SK-N-SH (cell line): Measurements from ENCODE around the gene REV1.

Experiments used
- EZH2phosphoT487 ChIP-seq: fragments of 200-600 bp; sonication (generic); IDR thresholded peaks from 2 replicates; pipeline ENCODE4 v1.6.1; 2017; ENCODE audit warnings: low read depth, mixed run types, mild to moderate bottlenecking, antibody characterized with exemption, moderate library complexity, borderline replicate concordance
- FOXJ3 ChIP-seq: sonication (generic); formaldehyde crosslinking; IDR thresholded peaks from 2 replicates; pipeline ENCODE4 v1.5.1; 2020; ENCODE audit warnings: mild to moderate bottlenecking, missing genetic modification reagents
- GABPA ChIP-seq: IDR thresholded peaks from 2 replicates; pipeline ENCODE4 v1.4.0; 2012; ENCODE audit warnings: low read depth, mild to moderate bottlenecking
- NFIC ChIP-seq: IDR thresholded peaks from 2 replicates; pipeline ENCODE4 v1.4.0; 2012; ENCODE audit warnings: borderline replicate concordance
- POLR2AphosphoS5 ChIP-seq: IDR thresholded peaks from 2 replicates; pipeline ENCODE4 v1.6.1; 2012; ENCODE audit warnings: low read depth, low read length
- RAD21 ChIP-seq: IDR thresholded peaks from 2 replicates; pipeline ENCODE4 v1.6.1; 2012; ENCODE audit warnings: mild to moderate bottlenecking, low read length
- TF ChIP-seq, protein P1 (sequence below): fragments of 200-600 bp; sonication (generic); IDR thresholded peaks from 2 replicates; pipeline ENCODE4 v1.6.1; 2017; ENCODE audit warnings: antibody characterized with exemption, mild to moderate bottlenecking, moderate library complexity
- TF ChIP-seq, protein P2 (sequence below): IDR thresholded peaks from 2 replicates; pipeline ENCODE4; 2012
- TF ChIP-seq, protein P3 (sequence below): IDR thresholded peaks from 2 replicates; pipeline ENCODE4 v1.4.0; 2012; ENCODE audit warnings: low read depth
- TF ChIP-seq, protein P4 (sequence below): IDR thresholded peaks from 2 replicates; pipeline ENCODE4 v1.4.0; 2012; ENCODE audit warnings: low read depth, borderline replicate concordance

DNA sequence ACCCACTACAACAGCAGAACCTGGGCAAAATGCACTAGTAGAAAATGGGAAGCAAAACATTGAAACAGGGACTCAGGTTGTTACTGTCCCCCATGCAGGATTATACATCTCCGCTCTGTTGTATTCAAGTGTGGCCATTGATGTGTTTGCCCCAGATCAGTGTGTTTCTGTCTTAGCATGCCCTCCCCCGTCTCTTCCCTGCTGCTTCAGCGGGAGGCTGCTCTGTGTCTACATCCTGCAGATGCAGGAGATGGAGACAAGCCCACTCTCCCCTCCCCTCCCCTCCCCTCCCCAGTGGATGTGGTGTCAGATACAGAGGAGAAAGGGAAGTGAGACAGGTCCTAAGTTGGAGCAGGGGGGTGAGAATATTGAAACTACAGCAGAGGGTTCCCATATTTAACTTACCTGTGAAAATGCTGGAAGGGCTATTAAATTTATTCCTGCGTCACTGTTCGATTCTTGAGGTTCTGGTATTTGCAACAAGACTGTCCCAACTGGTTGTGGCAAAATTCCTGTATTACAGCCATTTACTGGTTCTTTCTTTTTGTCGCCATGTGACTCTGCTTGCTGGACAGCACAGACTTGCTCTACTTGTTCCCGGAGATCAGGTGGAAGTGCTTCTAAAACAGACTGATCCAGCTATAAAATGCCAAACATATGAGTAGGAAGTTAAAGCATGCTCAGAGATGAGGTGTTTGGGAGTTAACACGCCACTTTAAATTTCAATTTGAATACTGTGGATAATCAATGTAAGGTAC, 85.6 kb downstream of the REV1 start:
- TF ChIP-seq, protein P1, sequence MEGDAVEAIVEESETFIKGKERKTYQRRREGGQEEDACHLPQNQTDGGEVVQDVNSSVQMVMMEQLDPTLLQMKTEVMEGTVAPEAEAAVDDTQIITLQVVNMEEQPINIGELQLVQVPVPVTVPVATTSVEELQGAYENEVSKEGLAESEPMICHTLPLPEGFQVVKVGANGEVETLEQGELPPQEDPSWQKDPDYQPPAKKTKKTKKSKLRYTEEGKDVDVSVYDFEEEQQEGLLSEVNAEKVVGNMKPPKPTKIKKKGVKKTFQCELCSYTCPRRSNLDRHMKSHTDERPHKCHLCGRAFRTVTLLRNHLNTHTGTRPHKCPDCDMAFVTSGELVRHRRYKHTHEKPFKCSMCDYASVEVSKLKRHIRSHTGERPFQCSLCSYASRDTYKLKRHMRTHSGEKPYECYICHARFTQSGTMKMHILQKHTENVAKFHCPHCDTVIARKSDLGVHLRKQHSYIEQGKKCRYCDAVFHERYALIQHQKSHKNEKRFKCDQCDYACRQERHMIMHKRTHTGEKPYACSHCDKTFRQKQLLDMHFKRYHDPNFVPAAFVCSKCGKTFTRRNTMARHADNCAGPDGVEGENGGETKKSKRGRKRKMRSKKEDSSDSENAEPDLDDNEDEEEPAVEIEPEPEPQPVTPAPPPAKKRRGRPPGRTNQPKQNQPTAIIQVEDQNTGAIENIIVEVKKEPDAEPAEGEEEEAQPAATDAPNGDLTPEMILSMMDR = no peak
- TF ChIP-seq POLR2AphosphoS5 (no peak), GABPA (no peak), NFIC (no peak), RAD21 (no peak), EZH2phosphoT487 (no peak), FOXJ3 (no peak)
- TF ChIP-seq, protein P2, sequence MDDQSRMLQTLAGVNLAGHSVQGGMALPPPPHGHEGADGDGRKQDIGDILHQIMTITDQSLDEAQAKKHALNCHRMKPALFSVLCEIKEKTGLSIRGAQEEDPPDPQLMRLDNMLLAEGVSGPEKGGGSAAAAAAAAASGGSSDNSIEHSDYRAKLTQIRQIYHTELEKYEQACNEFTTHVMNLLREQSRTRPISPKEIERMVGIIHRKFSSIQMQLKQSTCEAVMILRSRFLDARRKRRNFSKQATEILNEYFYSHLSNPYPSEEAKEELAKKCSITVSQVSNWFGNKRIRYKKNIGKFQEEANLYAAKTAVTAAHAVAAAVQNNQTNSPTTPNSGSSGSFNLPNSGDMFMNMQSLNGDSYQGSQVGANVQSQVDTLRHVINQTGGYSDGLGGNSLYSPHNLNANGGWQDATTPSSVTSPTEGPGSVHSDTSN = no peak
- TF ChIP-seq, protein P3, sequence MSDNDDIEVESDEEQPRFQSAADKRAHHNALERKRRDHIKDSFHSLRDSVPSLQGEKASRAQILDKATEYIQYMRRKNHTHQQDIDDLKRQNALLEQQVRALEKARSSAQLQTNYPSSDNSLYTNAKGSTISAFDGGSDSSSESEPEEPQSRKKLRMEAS = no peak
- TF ChIP-seq, protein P4, sequence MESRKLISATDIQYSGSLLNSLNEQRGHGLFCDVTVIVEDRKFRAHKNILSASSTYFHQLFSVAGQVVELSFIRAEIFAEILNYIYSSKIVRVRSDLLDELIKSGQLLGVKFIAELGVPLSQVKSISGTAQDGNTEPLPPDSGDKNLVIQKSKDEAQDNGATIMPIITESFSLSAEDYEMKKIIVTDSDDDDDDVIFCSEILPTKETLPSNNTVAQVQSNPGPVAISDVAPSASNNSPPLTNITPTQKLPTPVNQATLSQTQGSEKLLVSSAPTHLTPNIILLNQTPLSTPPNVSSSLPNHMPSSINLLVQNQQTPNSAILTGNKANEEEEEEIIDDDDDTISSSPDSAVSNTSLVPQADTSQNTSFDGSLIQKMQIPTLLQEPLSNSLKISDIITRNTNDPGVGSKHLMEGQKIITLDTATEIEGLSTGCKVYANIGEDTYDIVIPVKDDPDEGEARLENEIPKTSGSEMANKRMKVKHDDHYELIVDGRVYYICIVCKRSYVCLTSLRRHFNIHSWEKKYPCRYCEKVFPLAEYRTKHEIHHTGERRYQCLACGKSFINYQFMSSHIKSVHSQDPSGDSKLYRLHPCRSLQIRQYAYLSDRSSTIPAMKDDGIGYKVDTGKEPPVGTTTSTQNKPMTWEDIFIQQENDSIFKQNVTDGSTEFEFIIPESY = no peak
